Measurements from ENCODE around the gene IFT122.
"Not testable (repeated sequence)": the region's sequence is repeated elsewhere in the genome, so short reads cannot be mapped to it uniquely, and the experiment has no call there.

Gene IFT122

DNA sequence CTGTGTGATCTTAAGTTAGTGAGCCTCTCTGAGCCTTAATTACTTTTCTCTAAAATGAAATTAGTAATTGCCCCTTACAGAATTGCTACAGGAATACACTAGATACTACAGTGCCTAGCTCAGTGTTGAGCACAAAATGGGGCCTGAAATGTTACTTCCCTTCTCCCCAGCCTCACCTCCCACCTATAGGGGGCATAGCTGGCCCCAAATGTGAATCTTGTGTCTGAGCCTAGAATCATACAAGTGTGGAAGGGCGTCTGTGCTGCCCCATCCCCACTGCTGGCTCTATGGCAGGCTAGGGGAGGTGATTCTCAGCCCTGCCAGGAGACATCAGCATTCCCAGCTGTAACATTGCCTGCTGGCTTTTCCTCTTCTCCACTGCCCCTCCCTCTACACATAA lies 42.7 kb downstream of the IFT122 start:
- Histone ChIP-seq H3K4me3 (ENCODE audit: insufficient read depth, low read depth, low read length) (no peak overlapping the region), H3K9me3 (ENCODE audit: control insufficient read depth, low read length) (no peaks in the 10 kb centered on the region), H3K4me1 (ENCODE audit: control insufficient read depth, insufficient read depth, low read length) (peaks cover 33% of the 10 kb centered on the region), H3K27ac (ENCODE audit: insufficient read depth, low read depth, low read length, poor library complexity, severe bottlenecking) (no peak overlapping the region), H3K27me3 (ENCODE audit: control insufficient read depth, insufficient read depth, low read length, poor library complexity, severe bottlenecking) (no peaks in the 10 kb centered on the region), H3K36me3 (ENCODE audit: control insufficient read depth, insufficient read depth, low read length) (peaks cover 12% of the 10 kb centered on the region)
- 50 to 59% methylated on average over 1 of the region's 1 CpG for WGBS, 2 experiments

- Histone ChIP-seq H3K9me3 (ENCODE audit: control insufficient read depth, low read length) (no peaks in the 10 kb centered on the region), H3K36me3 (ENCODE audit: control insufficient read depth, insufficient read depth, low read length) (peaks cover 2% of the 10 kb centered on the region), H3K4me3 (ENCODE audit: insufficient read depth, low read depth, low read length) (no peak overlapping the region), H3K27ac (ENCODE audit: insufficient read depth, low read depth, low read length, poor library complexity, severe bottlenecking) (no peak overlapping the region), H3K27me3 (ENCODE audit: control insufficient read depth, insufficient read depth, low read length, poor library complexity, severe bottlenecking) (no peaks in the 10 kb centered on the region), H3K4me1 (ENCODE audit: control insufficient read depth, insufficient read depth, low read length) (peaks cover 33% of the 10 kb centered on the region)
- WGBS, 2 experiments, result 56 to 68% methylated on average over 8 of the region's 8 CpGs
These were observed 43.8 kb downstream of the IFT122 start for GRCh38 chr3:129483870-129484269.

DNA sequence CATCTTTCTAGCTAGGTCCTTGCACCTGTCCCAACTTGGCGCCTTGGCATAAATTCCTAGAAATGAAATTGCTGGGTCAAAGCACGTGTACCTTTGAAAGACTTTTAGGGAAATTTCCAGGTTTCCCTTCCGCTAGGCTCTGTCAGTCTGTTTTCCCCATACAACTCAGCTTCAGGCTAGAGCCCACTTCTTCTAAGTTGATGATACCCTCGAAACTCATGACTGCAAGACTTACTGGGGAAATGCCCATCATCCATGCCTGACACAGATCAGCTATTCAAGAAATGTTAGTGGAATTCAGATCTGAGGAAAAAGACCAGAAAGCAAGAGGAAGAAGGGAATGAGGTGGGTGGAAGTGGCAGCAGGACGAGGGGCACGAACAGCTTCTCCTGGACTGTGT lies 45.1 kb downstream of the IFT122 start:
- not testable (repeated sequence) for H3K36me3 ChIP-seq (ENCODE audit: control insufficient read depth, insufficient read depth, low read length); H3K4me3 ChIP-seq (ENCODE audit: insufficient read depth, low read depth, low read length); H3K27ac ChIP-seq (ENCODE audit: insufficient read depth, low read depth, low read length, poor library complexity, severe bottlenecking); H3K9me3 ChIP-seq (ENCODE audit: control insufficient read depth, low read length); H3K27me3 ChIP-seq (ENCODE audit: control insufficient read depth, insufficient read depth, low read length, poor library complexity, severe bottlenecking)
- peaks cover 33% of the 10 kb centered on the region for H3K4me1 ChIP-seq (ENCODE audit: control insufficient read depth, insufficient read depth, low read length)
- WGBS, 2 experiments, result 97 to 98% methylated on average over 6 of the region's 6 CpGs

DNA sequence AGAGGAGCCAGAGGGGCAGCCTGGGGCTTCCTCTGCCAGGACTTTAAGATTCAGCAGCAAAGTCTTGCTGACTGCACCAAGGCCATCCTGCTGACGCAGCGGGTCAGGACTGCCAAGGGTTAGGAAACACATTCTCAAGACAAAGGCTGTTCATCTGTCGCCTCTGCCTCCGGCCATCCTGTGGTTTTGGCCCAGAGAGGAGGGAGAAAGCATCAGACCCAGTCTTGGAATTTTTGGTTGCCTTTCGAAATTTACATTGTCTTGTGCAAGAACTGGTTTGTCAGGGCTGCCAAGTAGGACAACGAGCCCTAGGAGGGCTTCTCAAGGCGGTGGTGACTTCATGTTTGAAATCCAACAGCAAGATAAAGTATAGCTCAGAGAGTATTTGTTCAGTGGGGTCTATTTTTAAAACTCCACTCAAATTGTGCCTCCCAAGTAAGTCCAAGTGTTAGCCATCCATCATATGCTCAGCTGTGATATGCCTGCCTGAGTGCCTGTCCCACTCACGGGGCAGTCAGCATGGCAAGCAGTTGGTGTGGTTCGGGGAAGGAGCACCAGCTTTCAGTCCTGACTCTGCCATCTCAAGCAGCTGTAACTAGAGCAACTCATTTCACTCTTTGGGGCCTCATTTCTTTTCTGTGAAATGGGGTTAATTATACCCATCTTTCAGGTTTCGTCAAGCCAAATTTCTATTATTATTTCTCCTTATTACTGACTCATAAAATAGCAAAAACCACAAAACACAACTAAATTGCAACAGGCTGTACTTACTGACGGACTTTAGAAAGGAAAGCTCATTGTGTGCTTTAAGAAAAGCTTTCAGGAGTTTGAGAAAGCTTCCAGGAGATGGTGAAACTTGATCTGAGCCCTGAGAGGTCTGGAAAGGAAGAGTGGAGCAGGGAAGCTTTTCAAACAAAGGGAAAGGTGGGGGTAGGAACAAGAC lies 46.0 kb downstream of the IFT122 start:
- H3K27me3 ChIP-seq (ENCODE audit: control insufficient read depth, insufficient read depth, low read length, poor library complexity, severe bottlenecking), result no peaks in the 10 kb centered on the region
- peaks cover 33% of the 10 kb centered on the region for H3K4me1 ChIP-seq (ENCODE audit: control insufficient read depth, insufficient read depth, low read length)
- H3K36me3 ChIP-seq (ENCODE audit: control insufficient read depth, insufficient read depth, low read length), result no peaks in the 10 kb centered on the region
- no peak overlapping the region for H3K4me3 ChIP-seq (ENCODE audit: insufficient read depth, low read depth, low read length)
- H3K9me3 ChIP-seq (ENCODE audit: control insufficient read depth, low read length), result no peaks in the 10 kb centered on the region
- H3K27ac ChIP-seq (ENCODE audit: insufficient read depth, low read depth, low read length, poor library complexity, severe bottlenecking), result peak overlapping the region; percentile 47
- 73 to 75% methylated on average over 11 of the region's 11 CpGs for WGBS, 2 experiments

DNA sequence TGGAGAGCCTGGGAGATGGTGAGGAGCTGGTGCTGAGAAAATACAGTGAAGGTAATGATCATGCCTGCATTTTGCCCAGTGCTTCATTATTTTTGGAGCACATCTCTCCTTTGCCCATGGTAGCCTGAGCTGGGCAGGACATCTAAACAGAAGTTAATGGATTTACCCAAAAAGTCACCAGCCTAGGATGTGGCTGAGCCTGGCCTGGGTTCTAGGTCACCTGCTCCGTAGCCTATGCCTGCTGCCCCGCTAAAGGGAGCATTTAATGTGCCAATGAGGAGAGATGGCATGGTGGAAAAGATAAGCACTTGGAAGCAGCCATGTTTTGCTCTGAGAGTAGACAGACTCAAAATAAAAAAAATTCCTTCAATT lies 46.6 kb downstream of the IFT122 start:
- 91 to 92% methylated on average over 2 of the region's 2 CpGs for WGBS, 2 experiments
- H3K9me3 ChIP-seq (ENCODE audit: control insufficient read depth, low read length), result no peaks in the 10 kb centered on the region
- peak overlapping the region; percentile 47 for H3K27ac ChIP-seq (ENCODE audit: insufficient read depth, low read depth, low read length, poor library complexity, severe bottlenecking)

GRCh38 chr3:129487183-129487867 lies 47.3 kb downstream of the IFT122 start:
- Histone ChIP-seq H3K36me3 (ENCODE audit: control insufficient read depth, insufficient read depth, low read length) (no peaks in the 10 kb centered on the region), H3K27me3 (ENCODE audit: control insufficient read depth, insufficient read depth, low read length, poor library complexity, severe bottlenecking) (no peaks in the 10 kb centered on the region), H3K4me3 (ENCODE audit: insufficient read depth, low read depth, low read length) (no peak overlapping the region), H3K4me1 (ENCODE audit: control insufficient read depth, insufficient read depth, low read length) (peaks cover 33% of the 10 kb centered on the region), H3K27ac (ENCODE audit: insufficient read depth, low read depth, low read length, poor library complexity, severe bottlenecking) (no peak overlapping the region), H3K9me3 (ENCODE audit: control insufficient read depth, low read length) (no peaks in the 10 kb centered on the region)
- 94% methylated on average over 13 of the region's 13 CpGs for WGBS, 2 experiments

More for the DNA sequence above, 46.6 kb downstream of the IFT122 start:
- H3K36me3 ChIP-seq (ENCODE audit: control insufficient read depth, insufficient read depth, low read length), result no peaks in the 10 kb centered on the region
- peaks cover 33% of the 10 kb centered on the region for H3K4me1 ChIP-seq (ENCODE audit: control insufficient read depth, insufficient read depth, low read length)
- no peak overlapping the region for H3K4me3 ChIP-seq (ENCODE audit: insufficient read depth, low read depth, low read length)
- no peaks in the 10 kb centered on the region for H3K27me3 ChIP-seq (ENCODE audit: control insufficient read depth, insufficient read depth, low read length, poor library complexity, severe bottlenecking)

- H3K4me3 ChIP-seq (ENCODE audit: insufficient read depth, low read depth, low read length); H3K36me3 ChIP-seq (ENCODE audit: control insufficient read depth, insufficient read depth, low read length); H3K27me3 ChIP-seq (ENCODE audit: control insufficient read depth, insufficient read depth, low read length, poor library complexity, severe bottlenecking); H3K27ac ChIP-seq (ENCODE audit: insufficient read depth, low read depth, low read length, poor library complexity, severe bottlenecking); H3K9me3 ChIP-seq (ENCODE audit: control insufficient read depth, low read length): not testable (repeated sequence)
- peaks cover 33% of the 10 kb centered on the region for H3K4me1 ChIP-seq (ENCODE audit: control insufficient read depth, insufficient read depth, low read length)
- 88 to 92% methylated on average over 4 of the region's 4 CpGs for WGBS, 2 experiments
These were observed 47.9 kb downstream of the IFT122 start for GRCh38 chr3:129487868-129488335.

GRCh38 chr3:129489258-129489657 lies 49.2 kb downstream of the IFT122 start:
- H3K36me3 ChIP-seq (ENCODE audit: control insufficient read depth, insufficient read depth, low read length); H3K4me3 ChIP-seq (ENCODE audit: insufficient read depth, low read depth, low read length); H3K9me3 ChIP-seq (ENCODE audit: control insufficient read depth, low read length); H3K27ac ChIP-seq (ENCODE audit: insufficient read depth, low read depth, low read length, poor library complexity, severe bottlenecking); H3K27me3 ChIP-seq (ENCODE audit: control insufficient read depth, insufficient read depth, low read length, poor library complexity, severe bottlenecking): not testable (repeated sequence)
- WGBS, 2 experiments, result 95 to 96% methylated on average over 10 of the region's 10 CpGs
- H3K4me1 ChIP-seq (ENCODE audit: control insufficient read depth, insufficient read depth, low read length), result peaks cover 24% of the 10 kb centered on the region

DNA sequence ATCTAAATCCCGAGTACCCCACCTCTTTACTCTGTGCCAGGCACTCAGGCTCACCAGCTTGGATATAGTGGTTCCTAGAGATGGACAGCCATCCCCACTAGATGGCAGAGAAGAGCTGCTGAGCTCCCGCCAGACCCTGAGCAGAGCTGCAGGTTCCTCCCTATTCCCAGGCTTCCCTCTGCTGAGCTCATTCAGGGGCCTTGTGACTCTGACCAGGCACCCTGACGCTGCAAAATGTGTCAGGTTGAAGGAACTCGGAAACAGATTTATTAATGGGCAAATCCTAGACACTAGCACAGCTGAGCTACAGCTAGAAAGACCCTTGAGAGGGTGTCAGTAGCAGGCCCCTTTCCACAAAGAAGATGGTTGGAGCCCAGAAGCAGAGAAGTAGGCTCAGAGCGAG lies 50.2 kb downstream of the IFT122 start:
- no peak overlapping the region for H3K27ac ChIP-seq (ENCODE audit: insufficient read depth, low read depth, low read length, poor library complexity, severe bottlenecking)
- H3K4me3 ChIP-seq (ENCODE audit: insufficient read depth, low read depth, low read length), result no peak overlapping the region
- H3K9me3 ChIP-seq (ENCODE audit: control insufficient read depth, low read length), result no peaks in the 10 kb centered on the region
- H3K4me1 ChIP-seq (ENCODE audit: control insufficient read depth, insufficient read depth, low read length), result peaks cover 20% of the 10 kb centered on the region
- no peaks in the 10 kb centered on the region for H3K27me3 ChIP-seq (ENCODE audit: control insufficient read depth, insufficient read depth, low read length, poor library complexity, severe bottlenecking)
- H3K36me3 ChIP-seq (ENCODE audit: control insufficient read depth, insufficient read depth, low read length), result no peaks in the 10 kb centered on the region
- WGBS, 2 experiments, result 37% methylated on average over 5 of the region's 5 CpGs

GRCh38 chr3:129491077-129491476 lies 51.1 kb downstream of the IFT122 start:
- WGBS, 2 experiments, result 90 to 93% methylated on average over 4 of the region's 4 CpGs
- not testable (repeated sequence) for H3K27me3 ChIP-seq (ENCODE audit: control insufficient read depth, insufficient read depth, low read length, poor library complexity, severe bottlenecking); H3K36me3 ChIP-seq (ENCODE audit: control insufficient read depth, insufficient read depth, low read length); H3K27ac ChIP-seq (ENCODE audit: insufficient read depth, low read depth, low read length, poor library complexity, severe bottlenecking); H3K9me3 ChIP-seq (ENCODE audit: control insufficient read depth, low read length); H3K4me3 ChIP-seq (ENCODE audit: insufficient read depth, low read depth, low read length)
- peaks cover 12% of the 10 kb centered on the region for H3K4me1 ChIP-seq (ENCODE audit: control insufficient read depth, insufficient read depth, low read length)

All from ectodermal cell (in vitro differentiated cells).